T-helper 2 cell treated with Interferon-gamma antibody and Interleukin-4, amounts not matched to agents 100 ng/mL and 5 ng/mL, for 36 hours (primary cell): Measurements from ENCODE around the gene SLC25A43. TPM values are rescaled to one million over a fixed set of nuclear protein-coding genes. Genes with fewer than 3 reads are reported as not detected.
"Not testable (repeated sequence)": the region's sequence is repeated elsewhere in the genome, so short reads cannot be mapped to it uniquely, and the experiment has no call there.

Experiments
- intact Hi-C: fragments of 100-400 bp; cut with micrococcal nuclease; formaldehyde crosslinking; loops from one replicate; pipeline ENCODE4 v1.15.1; 2023
- total RNA-seq: library from RNA; stranded (reverse); gene quantifications from 2 replicates; pipeline ENCODE4 v1.2.3, GENCODE V29; 2022

SLC25A43 gene
- total RNA-seq = 7.5 and 8.2 TPM in 2 replicates

DNA sequence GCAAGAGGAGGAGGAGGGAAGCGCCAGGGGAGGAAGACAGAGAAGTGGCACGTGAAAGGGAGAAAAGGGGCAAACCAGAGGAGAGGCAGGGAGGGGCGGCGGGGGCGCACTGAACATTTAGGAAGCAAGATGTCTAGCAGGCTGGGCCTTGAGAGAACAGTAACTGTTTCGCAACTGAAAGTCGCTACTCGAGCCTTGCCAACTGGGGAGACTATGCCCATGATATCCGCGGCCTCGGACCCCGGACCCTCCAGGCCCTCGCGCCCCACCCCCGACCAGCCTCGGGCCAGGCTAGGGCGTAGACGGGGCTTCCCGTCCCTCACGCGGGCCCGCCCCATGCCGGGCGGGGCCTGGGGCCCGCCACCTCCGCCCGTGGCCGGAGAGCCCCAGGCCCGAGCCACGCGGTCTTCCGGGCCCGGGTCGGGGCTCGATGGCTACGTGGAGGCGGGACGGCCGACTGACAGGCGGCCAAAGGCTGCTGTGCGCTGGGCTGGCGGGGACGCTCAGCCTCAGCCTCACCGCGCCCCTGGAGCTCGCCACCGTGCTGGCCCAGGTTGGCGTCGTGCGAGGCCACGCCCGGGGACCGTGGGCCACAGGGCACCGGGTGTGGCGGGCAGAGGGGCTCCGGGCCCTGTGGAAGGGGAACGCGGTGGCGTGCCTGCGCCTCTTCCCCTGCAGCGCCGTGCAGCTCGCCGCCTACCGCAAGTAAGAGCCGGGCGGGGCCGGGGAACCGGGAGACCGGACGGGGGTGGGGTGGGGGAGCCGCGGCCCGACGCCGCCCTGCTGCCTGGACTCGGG is at the start of gene SLC25A43:
Gene SLC25A43, plus strand, starts transcription at position 363 of the 798 bp plus-strand sequence. Its CDS starts 68 bp downstream, at position 431.
- intact Hi-C loops = loop anchor here (2.0 kb wide), 1 partner anchor 70 kb away; the partner anchor contains the start of gene SLC25A5

- intact Hi-C loops = no loop called here
These were observed 39.3 kb upstream of the SLC25A43 start for GRCh38 chrX:119359618-119360382.

DNA sequence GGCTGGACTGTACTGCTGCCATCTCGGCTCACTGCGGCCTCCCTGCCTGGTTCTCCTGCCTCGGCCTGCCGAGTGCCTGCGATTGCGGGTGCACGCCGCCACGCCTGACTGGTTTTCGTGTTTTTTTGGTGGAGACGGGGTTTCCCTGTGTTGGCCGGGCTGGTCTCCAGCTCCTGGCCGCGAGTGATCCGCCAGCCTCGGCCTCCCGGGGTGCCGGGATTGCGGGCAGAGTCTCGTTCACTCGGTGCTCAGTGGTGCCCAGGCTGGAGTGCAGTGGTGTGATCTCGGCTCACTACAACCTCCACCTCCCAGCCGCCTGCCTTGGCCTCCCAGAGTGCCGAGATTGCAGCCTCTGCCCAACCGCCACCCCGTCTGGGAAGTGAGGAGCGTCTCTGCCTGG is 37.7 kb upstream of the SLC25A43 start:
- intact Hi-C loops = not testable (repeated sequence)

DNA sequence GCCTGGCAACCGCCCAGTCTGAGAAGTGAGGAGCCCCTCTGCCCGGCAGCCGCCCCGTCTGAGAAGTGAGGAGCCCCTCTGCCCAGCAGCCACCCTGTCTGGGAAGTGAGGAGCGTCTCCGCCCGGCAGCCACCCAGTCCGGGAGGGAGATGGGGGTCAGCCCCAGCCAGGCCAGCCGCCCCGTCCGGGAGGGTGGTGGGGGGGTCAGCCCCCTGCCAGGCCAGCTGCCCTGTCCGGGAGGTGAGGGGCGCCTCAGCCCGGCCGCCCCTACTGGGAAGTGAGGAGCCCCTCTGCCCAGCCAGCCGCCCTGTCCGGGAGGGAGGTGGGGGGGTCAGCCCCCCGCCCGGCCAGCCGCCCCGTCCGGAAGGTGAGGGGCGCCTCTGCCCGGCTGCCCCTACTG is 37.1 kb upstream of the SLC25A43 start:
- intact Hi-C loops = not testable (repeated sequence)

DNA sequence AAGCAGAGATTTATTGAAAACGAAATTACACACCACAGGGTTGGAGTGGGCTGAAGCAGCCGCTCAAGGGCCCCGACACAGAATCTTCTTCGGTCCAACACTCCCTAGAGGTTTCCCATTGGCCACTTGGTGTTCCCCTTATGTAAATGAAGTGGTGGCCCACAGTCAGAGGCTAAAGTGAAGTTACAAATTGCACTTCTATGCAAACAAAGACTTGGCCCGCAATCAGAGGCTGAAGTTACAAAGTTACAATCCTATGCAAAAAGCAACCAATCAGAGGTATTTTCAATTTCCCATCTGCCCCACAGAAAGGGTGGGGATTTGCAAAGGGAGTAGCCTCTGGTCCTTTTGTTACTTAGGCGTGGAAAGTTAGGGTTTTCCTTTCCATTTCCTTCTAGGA is 35.7 kb upstream of the SLC25A43 start:
- intact Hi-C loops = no loop called here

DNA sequence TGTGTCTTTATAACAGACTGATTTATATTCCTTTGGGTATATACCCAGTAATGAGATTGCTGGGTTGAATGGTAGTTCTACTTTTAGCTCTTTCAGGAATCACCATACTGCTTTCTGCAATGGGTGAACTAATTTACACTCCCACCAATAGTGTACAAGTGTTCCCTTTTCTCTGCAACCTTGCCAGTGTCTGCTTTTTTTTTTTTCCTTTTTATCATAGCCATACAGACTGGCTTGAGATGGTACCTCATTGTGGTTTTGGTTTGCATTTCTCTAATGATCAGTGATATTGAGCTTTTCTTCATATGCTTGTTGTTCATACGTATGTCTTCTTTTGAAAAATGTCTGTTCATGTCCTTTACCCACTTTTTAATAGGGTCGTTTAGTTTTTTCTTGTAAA is 27.3 kb upstream of the SLC25A43 start:
- intact Hi-C loops = not testable (repeated sequence)

- intact Hi-C loops = no loop called here
These were observed 24.4 kb upstream of the SLC25A43 start for GRCh38 chrX:119374736-119375135.

DNA sequence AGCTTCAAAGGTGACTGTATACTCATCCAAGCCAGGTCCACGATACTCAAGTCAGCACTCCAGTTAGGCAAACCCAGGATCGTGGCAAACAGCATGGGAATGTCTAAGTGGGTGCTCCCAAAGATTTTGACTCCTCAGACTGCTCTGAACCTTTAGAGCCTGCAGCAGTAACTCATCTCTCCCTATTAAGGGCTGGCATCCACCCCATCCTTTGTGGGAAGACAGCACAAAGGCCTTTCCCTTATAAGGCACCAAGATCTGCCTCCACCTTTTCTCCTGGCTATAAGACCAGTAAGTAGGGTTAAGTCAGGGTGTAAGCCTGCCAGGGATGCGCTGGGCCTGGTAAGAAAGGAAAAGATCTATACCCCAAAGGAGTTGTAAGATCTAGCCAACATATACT is 23.6 kb upstream of the SLC25A43 start:
- intact Hi-C loops = no loop called here

DNA sequence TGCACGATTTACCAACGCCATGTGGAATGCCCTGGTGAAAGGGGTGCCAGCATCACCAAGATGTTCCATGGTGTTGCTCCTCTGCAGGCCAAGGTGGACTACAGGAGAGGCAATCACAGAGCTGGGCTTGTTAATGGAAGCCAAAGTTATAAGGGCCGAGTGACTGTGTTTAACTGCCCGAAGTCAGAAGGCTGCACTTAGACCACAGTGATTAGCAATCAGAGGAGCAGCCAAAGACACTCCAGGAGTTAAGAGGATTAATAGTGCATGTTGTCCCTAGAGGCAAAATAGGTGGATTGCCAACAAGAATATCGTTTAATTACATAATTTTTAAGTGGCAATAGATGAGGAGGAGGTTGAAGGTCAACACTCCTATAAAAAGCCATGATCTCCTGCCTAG is 22.8 kb upstream of the SLC25A43 start:
- intact Hi-C loops = no loop called here

DNA sequence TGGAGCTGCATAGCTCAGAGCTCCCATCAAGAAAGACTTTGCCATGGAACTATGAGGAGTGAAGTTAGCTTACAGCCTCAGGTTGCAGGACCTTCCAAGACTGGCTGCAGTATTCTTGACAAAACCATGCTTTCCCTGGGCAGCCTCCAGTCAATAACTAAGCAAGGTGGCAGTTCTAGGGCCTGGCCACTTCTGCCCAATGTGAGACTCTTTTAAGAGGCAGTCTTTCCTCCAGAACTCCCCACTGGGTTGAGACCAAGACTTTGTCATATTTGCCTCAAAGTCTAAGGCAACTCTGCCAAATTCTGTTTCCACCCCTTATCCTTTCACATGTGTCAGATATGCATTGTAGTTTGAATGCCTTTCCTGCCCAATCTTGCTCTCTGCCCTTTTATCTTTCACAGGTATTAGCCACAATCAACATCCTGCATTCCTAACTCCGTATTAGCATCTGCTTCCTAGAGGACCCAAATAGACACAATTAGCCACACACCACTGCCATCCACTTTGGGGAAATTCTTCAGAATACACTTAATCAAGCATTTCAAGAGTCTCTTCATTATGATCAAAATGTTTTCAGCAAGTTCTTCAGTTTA is 17.7 kb upstream of the SLC25A43 start:
- intact Hi-C loops = no loop called here

DNA sequence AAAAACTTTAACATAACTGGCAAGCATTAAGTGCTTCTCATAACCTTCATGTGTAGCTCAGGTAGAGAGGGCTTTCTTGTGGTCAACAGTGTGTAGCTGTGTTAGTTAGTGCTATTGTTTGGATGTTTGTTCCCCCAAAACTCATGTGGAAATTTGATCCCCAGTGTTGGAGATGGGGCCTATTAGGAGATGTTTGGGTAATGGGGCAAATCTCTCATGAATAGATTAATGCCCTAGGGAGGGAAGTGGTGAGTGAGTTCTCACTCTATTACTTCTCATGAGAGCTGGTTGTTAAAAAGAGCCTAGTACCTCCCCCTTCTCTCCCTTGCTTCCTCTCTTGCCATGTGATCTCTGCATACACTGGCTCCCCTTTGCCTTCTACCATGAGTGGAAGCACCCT is 16.5 kb upstream of the SLC25A43 start:
- intact Hi-C loops = no loop called here

GRCh38 chrX:119386685-119387084 is 12.5 kb upstream of the SLC25A43 start:
- intact Hi-C loops = not testable (repeated sequence)

DNA sequence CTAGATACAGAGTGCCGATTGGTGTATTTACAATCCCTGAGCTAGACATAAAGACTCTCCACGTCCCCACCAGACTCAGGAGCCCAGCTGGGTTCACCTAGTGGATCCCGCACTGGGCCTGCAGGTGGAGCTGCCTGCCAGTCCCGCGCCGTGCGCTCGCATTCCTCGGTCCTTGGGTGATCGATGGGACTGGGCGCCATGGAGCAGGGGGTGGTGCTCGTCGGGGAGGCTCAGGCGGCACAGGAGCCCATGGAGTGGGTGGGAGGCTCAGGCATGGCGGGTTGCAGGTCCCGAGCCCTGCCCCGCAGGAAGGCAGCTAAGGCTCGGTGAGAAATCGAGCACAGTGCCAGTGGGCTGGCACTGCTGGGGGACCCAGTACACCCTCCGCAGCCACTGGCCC is 11.7 kb upstream of the SLC25A43 start:
- intact Hi-C loops = not testable (repeated sequence)

- intact Hi-C loops = no loop called here
These were observed 9.9 kb upstream of the SLC25A43 start for GRCh38 chrX:119389214-119389613.

DNA sequence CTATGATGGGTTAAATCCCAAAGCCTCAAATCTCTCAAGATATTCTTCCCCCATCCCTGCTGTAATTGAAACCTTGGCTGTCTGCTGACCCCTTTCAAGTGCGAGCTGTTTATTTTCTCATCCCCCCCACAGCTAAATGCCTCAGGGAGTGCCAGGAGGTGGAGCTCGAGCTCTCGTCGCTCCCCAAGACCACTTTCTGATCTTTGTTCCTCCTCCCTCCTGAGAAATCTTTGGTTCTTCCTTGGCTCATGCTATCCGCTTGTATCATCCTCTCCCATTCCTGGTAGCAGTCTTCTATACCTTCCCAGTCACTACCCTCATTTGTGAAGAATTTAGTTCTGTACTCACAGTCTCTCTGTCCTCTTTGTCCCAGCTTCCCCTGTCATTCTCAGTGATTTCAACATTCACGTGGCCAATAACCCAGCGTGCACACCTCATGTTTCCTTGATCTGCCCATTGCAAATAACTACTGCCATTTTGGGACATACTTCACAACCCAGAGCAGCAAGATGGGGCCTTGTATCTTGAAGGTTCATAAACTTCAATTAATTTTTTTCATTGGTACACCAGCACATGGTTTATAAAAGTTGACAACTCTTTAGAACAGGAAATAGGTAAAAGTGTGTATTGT is 9.2 kb upstream of the SLC25A43 start:
- intact Hi-C loops = no loop called here

DNA sequence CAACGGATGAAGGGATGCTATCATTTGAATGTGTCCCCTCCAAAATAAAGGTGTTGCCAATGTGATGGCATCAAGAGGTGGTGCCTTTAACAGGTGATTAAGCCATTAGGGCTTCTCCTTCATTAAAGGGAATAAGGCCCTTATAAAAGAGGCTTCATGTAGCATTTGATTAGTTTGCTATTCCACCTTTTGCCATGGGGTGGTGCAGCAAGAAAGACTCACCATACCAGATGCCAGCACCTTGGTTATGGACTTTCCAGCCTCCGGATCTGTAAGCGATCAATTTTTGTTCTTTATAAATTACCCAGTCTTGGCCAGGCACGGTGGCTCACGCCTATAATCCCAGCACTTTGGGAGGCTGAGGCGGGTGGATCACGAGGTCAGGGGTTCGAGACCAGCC is 7.9 kb upstream of the SLC25A43 start:
- intact Hi-C loops = no loop called here

- intact Hi-C loops = no loop called here
These were observed 6.0 kb upstream of the SLC25A43 start for GRCh38 chrX:119393144-119393543.

DNA sequence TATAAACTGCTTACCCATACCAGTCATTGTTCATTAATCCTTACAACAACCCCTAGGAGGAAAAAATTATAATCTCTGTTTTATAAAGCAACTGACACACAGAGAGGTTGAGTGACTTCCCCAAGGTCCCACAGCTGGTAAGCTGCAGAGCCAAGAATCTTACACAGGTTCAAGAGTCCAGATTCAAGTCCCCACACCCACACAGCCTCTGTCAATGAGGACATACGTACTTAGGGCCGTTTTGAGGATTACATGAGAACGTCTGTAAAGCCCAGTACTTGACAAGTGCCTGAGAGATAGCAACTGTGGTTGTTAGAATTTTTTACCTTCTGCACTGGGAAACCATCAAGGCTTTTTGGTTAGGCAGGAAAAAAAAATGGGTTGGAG is 556 bp upstream of the SLC25A43 start:
- intact Hi-C loops = loop anchor here (2.0 kb wide), 1 partner anchor 70 kb away; the partner anchor contains the start of gene SLC25A5

DNA sequence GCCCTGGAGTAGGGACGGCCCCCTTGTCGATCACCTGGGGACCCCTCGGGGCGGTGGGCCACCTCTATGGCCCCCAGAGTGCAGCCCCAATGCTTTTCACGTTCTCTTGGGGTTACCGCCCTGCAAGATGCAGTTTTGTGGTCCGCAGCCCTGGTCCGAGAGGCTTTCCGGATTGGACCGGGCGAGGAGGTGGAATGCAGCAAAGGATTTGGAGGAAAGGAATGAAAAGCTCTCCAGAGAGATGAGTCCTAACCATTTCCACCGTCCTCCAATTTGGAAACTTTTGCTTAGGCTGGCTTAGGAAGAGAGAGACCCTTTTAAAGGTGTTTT is 601 bp downstream of the SLC25A43 start:
- intact Hi-C loops = loop anchor here (2.0 kb wide), 1 partner anchor 69 kb away; the partner anchor contains the start of gene SLC25A5

DNA sequence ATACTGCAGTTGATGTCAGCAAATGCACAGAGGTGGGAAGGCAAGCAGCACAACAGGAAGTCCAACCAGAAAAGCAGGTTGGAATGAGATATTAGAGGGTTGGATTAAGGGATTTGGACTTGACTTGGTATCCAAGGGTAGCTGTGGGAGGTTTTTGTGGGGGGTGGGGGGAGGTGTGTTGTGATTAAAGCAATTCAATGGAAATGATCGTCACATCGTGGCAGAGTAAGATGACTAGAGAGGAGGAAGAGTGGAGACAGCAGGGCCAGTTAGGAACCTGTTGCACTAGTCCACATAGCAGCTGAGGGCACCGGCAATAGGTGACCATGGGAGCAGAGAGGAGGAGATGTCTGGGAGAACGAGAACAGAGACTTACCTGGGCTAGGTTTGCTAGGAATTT is 2.4 kb downstream of the SLC25A43 start:
- intact Hi-C loops = no loop called here

GRCh38 chrX:119402588-119402987 is 3.5 kb downstream of the SLC25A43 start:
- intact Hi-C loops = no loop called here

- intact Hi-C loops = no loop called here
These were observed 7.6 kb downstream of the SLC25A43 start for GRCh38 chrX:119406776-119407175.
